Measurements from ENCODE around the gene PPL.

Gene PPL

GRCh38 chr16:4904942-4905615 is 31.9 kb downstream of the PPL start:
- TF ChIP-seq USF1 (IDR thresholded peaks at IDR 0.05) (no peak), REST (IDR thresholded peaks at IDR 0.05; ENCODE audit: low read depth) (no peak)

GRCh38 chr16:4904108-4904941 is 32.6 kb downstream of the PPL start:
- TF ChIP-seq TCF12 (IDR thresholded peaks at IDR 0.05; ENCODE audit: low read depth) (no peak), MAX (IDR thresholded peaks at IDR 0.05) (no peak), CEBPB (IDR thresholded peaks at IDR 0.05) (no peak), EP300 (IDR thresholded peaks at IDR 0.05; ENCODE audit: borderline replicate concordance) (no peak), TEAD4 (IDR thresholded peaks at IDR 0.05) (no peak), TAF1 (IDR thresholded peaks at IDR 0.05; ENCODE audit: low read depth) (no peak), USF1 (IDR thresholded peaks at IDR 0.05) (no peak), REST (IDR thresholded peaks at IDR 0.05; ENCODE audit: low read depth) (no peak), YY1 (IDR thresholded peaks at IDR 0.05; ENCODE audit: low read depth) (no peak), RAD21 (IDR thresholded peaks at IDR 0.05; ENCODE audit: low read depth) (no peak), ZBTB7A (IDR thresholded peaks at IDR 0.05; ENCODE audit: low read depth) (no peak), EGR1 (IDR thresholded peaks at IDR 0.05) (no peak), CREB1 (IDR thresholded peaks at IDR 0.05; ENCODE audit: low read depth) (no peak), NFIC (IDR thresholded peaks at IDR 0.05) (no peak), FOXM1 (IDR thresholded peaks at IDR 0.05; ENCODE audit: borderline replicate concordance, low read depth) (no peak)

- TF ChIP-seq MAX (IDR thresholded peaks at IDR 0.05) (no peak), NFIC (IDR thresholded peaks at IDR 0.05) (no peak), YY1 (IDR thresholded peaks at IDR 0.05; ENCODE audit: low read depth) (no peak), EP300 (IDR thresholded peaks at IDR 0.05; ENCODE audit: borderline replicate concordance) (no peak), CEBPB (IDR thresholded peaks at IDR 0.05) (no peak), TCF12 (IDR thresholded peaks at IDR 0.05; ENCODE audit: low read depth) (no peak), CREB1 (IDR thresholded peaks at IDR 0.05; ENCODE audit: low read depth) (no peak), FOXM1 (IDR thresholded peaks at IDR 0.05; ENCODE audit: borderline replicate concordance, low read depth) (no peak), TAF1 (IDR thresholded peaks at IDR 0.05; ENCODE audit: low read depth) (no peak), USF1 (IDR thresholded peaks at IDR 0.05) (no peak), ZBTB7A (IDR thresholded peaks at IDR 0.05; ENCODE audit: low read depth) (no peak), TEAD4 (IDR thresholded peaks at IDR 0.05) (no peak), RAD21 (IDR thresholded peaks at IDR 0.05; ENCODE audit: low read depth) (no peak), REST (IDR thresholded peaks at IDR 0.05; ENCODE audit: low read depth) (no peak)
Measured at GRCh38 chr16:4902038-4902437, 34.9 kb downstream of the PPL start.

- no peak for TF ChIP-seq EGR1 (IDR thresholded peaks at IDR 0.05)
- TF ChIP-seq NFIC (IDR thresholded peaks at IDR 0.05): no peak
- no peak for TF ChIP-seq RAD21 (IDR thresholded peaks at IDR 0.05; ENCODE audit: low read depth)
- TF ChIP-seq ZBTB7A (IDR thresholded peaks at IDR 0.05; ENCODE audit: low read depth): no peak
- no peak for TF ChIP-seq REST (IDR thresholded peaks at IDR 0.05; ENCODE audit: low read depth)
- no peak for TF ChIP-seq EP300 (IDR thresholded peaks at IDR 0.05; ENCODE audit: borderline replicate concordance)
- TF ChIP-seq CREB1 (IDR thresholded peaks at IDR 0.05; ENCODE audit: low read depth): no peak
- TF ChIP-seq TCF12 (IDR thresholded peaks at IDR 0.05; ENCODE audit: low read depth): no peak
- no peak for TF ChIP-seq YY1 (IDR thresholded peaks at IDR 0.05; ENCODE audit: low read depth)
- TF ChIP-seq TAF1 (IDR thresholded peaks at IDR 0.05; ENCODE audit: low read depth): no peak
- TF ChIP-seq CEBPB (IDR thresholded peaks at IDR 0.05): no peak
- no peak for TF ChIP-seq TEAD4 (IDR thresholded peaks at IDR 0.05)
- no peak for TF ChIP-seq USF1 (IDR thresholded peaks at IDR 0.05)
- no peak for TF ChIP-seq MAX (IDR thresholded peaks at IDR 0.05)
- no peak for TF ChIP-seq FOXM1 (IDR thresholded peaks at IDR 0.05; ENCODE audit: borderline replicate concordance, low read depth)
Measured at GRCh38 chr16:4900750-4901149, 36.2 kb downstream of the PPL start.
